ENCODE data around the gene GCNT2.
"Not testable (repeated sequence)": the region's sequence is repeated elsewhere in the genome, so short reads cannot be mapped to it uniquely, and the experiment has no call there.

GCNT2 gene

DNA sequence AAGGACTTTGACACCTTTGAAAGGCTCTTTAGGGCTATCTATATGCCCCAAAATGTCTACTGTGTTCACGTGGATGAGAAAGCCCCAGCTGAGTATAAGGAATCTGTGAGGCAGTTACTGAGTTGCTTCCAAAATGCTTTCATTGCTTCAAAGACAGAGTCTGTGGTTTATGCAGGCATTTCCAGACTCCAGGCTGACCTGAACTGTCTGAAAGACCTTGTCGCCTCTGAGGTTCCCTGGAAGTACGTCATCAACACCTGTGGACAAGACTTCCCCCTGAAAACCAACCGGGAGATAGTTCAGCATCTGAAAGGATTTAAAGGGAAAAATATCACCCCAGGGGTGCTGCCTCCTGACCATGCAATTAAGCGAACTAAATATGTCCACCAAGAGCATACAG is 65.2 kb downstream of the GCNT2 start:
- no peak for DNase-seq
- Mint-ChIP-seq H3K4me1 (peaks cover 28% of the 10 kb centered on the region), H3K27ac (no peak overlapping the region), H3K4me3 (no peak overlapping the region), H3K9me3 (no peaks in the 10 kb centered on the region), H3K27me3 (no peaks in the 10 kb centered on the region), H3K36me3 (no peaks in the 10 kb centered on the region)
- CTCF ChIA-PET, result no interaction called here

DNA sequence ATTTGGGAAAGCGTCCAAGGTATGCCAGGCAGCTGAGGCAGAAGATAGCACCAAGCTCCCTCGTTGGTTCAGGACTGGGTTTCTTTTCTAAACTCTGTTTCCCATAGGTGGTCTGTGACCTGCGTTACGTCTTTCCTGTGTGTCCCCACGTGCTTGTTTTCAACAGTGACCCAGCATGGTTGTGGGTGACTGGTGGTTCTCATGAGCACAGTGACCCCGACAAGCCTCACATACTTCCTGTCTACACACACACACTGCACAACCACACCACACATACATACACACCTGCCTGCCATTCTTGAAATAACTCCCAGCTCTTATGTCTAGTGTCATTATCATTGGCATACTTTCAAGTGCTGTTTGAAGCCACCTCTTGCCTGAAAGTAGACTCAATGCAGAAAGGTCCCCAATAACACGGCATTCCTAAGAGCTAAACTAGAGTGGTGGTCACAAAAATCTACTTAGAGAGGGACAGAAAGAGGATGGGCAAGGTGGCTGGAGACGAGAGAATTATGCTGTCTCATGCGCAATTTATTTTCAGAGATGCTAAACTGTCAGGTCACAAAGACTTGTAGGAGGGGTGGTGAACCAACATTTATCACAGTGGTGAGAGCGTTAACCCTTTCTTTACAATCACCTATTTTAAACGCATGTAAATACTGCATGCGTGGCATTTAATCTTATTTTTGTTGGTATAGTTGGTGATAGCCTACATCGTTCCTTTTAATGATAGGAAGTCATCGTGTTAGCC is 66.7 kb downstream of the GCNT2 start:
- H3K4me1 Mint-ChIP-seq, result peaks cover 24% of the 10 kb centered on the region
- CTCF ChIA-PET, result interaction anchor here (1.3 kb wide), 1 partner anchor 11 kb away, joined by 3 read pairs; no protein-coding TSS in a partner anchor
- no peaks in the 10 kb centered on the region for H3K27me3 Mint-ChIP-seq
- H3K9me3 Mint-ChIP-seq, result no peaks in the 10 kb centered on the region
- no peak for DNase-seq
- no peaks in the 10 kb centered on the region for H3K36me3 Mint-ChIP-seq
- H3K27ac Mint-ChIP-seq, result no peak overlapping the region
- no peak overlapping the region for H3K4me3 Mint-ChIP-seq

DNA sequence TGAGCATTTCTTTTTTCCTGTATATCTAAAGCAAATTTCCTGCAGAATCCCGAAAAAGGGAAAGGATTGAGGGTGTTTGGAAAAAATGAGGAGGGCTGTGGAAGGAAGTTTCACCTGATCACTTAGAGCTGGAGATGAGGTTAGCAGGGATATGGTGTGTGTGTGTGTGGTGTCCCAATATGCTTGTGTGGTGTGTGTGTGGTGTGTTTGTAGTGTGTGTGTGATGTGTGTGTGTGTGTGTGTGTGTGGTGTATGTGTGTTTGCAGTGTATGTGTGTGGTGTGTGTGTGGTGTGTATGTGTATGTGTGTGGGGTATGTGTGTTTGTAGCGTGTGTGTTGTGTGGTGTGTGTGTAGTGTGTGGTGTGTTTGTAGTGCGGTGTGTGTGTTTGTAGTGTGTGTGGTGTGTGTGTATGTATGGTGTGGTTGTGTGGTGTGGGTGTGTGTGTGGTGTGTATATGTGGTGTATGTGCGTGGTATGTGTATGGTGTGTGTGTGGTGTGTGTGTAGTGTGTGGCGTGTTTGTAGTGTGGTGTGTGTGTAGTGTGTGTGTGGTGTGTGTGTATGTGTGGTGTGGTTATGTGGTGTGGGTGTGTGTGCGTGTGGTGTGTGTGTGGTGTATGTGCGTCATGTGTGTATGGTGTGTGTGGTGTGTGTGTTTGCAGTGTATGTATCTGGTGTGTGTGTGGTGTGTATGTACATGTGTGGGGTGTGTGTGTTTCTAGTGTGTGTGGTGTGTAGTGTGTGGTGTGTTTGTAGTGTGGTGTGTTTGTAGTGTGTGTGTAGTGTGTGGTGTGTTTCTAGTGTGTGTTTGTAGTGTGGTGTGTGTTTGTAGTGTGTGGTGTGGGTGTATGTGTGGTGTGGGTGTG is 67.6 kb downstream of the GCNT2 start:
- Mint-ChIP-seq H3K9me3 (no peaks in the 10 kb centered on the region), H3K4me1 (peaks cover 14% of the 10 kb centered on the region), H3K36me3 (no peaks in the 10 kb centered on the region), H3K27me3 (no peaks in the 10 kb centered on the region), H3K4me3 (no peak overlapping the region), H3K27ac (no peak overlapping the region)
- no peak for DNase-seq
- CTCF ChIA-PET, result no interaction called here

DNA sequence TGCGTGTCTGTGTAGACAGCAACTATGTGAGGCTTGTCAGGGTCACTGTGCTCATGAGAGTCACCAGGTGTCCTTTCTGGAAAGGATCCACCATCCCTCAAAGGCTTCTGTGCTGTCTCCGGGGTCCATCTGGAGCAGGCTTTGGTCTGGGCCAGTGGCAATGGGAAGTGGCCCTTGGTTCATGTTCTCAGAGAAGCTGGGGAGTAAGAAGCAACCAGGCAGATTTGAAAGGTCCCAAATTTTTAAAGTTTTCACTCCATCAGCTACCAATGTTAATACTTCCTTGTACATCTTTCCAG is 68.2 kb downstream of the GCNT2 start:
- no peak overlapping the region for H3K27ac Mint-ChIP-seq
- DNase-seq, result no peak
- H3K4me1 Mint-ChIP-seq, result peaks cover 8% of the 10 kb centered on the region

DNA sequence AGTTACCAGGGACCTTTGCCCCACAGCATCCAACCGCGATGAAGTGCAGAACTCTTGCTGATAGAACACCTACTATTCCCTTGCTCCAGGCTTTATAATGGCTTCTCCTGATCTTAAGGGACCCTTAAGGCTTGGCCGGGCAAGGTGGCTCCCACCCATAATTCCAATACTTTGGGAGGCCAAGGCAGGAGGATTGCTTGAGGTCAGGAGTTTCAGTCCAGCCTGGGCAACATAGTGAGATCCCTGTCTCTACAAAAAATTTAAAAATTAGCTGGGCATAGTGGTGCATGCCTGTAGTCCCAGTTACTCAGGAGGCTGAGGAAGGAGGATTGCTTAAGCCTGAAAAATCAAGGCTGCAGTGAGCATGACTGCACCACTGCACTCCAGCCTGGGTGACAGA is 68.8 kb downstream of the GCNT2 start:
- Mint-ChIP-seq H3K27me3 (no peaks in the 10 kb centered on the region), H3K9me3 (no peaks in the 10 kb centered on the region), H3K27ac (no peak overlapping the region), H3K4me3 (no peak overlapping the region), H3K36me3 (no peaks in the 10 kb centered on the region), H3K4me1 (peaks cover 4% of the 10 kb centered on the region)
- CTCF ChIA-PET, result no interaction called here
- no peak for DNase-seq

More for the DNA sequence above, 68.2 kb downstream of the GCNT2 start:
- Mint-ChIP-seq H3K36me3 (no peaks in the 10 kb centered on the region), H3K4me3 (no peak overlapping the region), H3K9me3 (no peaks in the 10 kb centered on the region), H3K27me3 (no peaks in the 10 kb centered on the region)
- CTCF ChIA-PET, result no interaction called here

DNA sequence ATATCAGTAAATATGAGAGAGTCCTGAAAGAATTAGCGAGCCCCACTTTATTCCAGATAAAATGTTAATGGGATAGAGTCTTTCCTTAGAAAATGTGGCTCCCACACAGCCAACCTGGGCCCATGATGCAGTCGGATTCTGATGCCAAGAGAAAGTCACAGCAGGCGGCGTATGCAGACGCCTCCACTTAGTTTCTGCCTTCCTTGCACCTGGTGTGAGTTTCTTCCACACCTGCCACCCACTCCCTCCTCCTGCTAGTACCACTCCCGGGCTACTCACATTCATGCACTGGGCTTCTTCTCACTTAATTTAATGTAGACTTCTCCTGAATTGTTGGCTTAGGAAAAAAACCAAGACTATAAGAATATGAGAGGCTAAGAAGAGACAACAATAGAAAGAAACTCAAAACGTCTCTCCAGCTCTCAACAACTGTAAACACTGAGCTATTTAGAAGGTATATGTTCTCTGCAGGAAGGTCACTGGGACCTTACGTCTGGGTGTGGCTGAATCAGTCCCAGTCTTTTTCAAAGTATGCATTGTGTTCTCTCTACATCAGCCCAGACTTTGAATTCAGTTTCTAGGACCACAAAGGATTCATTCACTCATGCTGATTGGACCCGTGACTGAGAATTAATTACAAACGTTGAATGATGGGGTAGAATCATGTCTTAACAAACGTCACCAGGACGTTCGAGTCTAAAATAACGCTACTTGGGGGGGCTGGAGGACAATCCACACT is 70.4 kb downstream of the GCNT2 start:
- CTCF ChIA-PET, result no interaction called here
- no peak for DNase-seq
- peaks cover 4% of the 10 kb centered on the region for H3K4me1 Mint-ChIP-seq

DNA sequence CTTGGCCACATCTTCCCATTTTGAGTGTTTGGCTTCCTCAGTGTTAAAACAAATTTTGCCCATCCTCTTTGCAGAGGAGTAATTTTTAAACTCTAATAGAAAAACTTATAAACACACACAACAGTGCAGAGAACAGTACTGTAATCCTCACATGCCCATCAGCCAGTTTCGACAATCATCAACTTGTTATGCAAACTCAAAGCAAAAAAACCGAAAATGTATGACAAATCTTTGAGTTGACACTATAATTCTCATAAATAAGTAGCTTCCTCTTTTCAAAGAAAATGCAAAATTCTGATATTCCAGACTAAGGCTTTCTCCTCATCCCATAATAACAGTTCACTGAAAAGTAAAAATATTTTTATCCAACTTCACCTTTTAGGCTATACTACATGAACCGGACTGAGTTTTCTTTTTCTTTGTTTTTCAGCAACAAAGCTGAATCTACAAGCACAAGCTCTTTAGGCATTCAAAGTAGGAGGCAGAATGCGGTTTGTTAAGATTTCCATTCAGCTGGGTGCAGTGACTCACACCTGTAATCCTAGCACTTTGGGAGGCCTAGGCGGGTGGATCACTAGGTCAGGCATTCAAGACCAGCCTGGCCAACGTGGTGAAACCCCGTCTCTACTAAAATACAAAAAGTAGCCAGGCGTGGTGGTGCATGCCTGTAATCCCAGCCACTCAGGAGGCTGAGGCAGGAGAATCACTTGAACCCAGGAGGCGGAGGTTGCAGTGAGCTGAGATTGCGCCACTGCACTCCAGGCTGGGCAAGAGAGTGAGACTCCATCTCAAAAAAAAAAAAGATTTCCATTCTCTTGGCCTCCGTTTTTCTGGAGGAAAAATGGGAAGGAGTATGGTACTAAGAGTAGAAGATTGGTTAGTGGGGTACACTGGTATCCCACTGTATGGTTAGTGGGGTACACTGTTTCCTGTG is 74.8 kb downstream of the GCNT2 start:
- H3K4me1 Mint-ChIP-seq, result peaks cover 4% of the 10 kb centered on the region
- DNase-seq, result no peak
- no peaks in the 10 kb centered on the region for H3K9me3 Mint-ChIP-seq
- no peak overlapping the region for H3K4me3 Mint-ChIP-seq
- CTCF ChIA-PET, result no interaction called here
- no peak overlapping the region for H3K27ac Mint-ChIP-seq
- no peaks in the 10 kb centered on the region for H3K36me3 Mint-ChIP-seq
- no peaks in the 10 kb centered on the region for H3K27me3 Mint-ChIP-seq

More for the DNA sequence above, 70.4 kb downstream of the GCNT2 start:
- no peaks in the 10 kb centered on the region for H3K36me3 Mint-ChIP-seq
- no peak overlapping the region for H3K27ac Mint-ChIP-seq
- no peak overlapping the region for H3K4me3 Mint-ChIP-seq
- no peaks in the 10 kb centered on the region for H3K27me3 Mint-ChIP-seq
- no peaks in the 10 kb centered on the region for H3K9me3 Mint-ChIP-seq

DNA sequence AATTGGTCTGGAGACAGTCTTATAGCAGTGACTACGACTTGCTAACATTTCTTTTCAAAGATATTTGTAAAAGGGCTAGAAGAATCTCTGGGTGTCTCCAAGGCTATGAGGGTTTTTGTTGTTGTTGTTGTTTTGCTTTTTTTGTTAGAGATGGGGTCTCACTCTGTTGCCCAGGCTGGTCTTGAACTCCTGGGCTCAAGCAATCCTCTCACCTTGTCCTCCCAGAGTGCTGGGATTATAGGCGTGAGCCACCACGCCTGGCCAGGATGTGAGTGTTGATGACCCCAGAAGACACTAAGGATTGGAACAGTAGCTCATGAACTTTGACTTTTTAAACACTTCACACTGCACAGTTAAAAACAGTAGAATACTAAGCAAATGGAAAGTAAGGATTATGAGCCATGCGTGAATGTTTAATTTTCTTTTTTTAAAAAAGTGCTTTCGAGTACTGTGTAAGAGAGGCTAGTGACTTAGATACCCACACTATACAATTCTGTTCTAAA is 76.4 kb downstream of the GCNT2 start:
- Mint-ChIP-seq H3K27ac (no peak overlapping the region), H3K4me3 (no peak overlapping the region), H3K27me3 (no peaks in the 10 kb centered on the region), H3K9me3 (no peaks in the 10 kb centered on the region), H3K4me1 (peaks cover 4% of the 10 kb centered on the region), H3K36me3 (no peaks in the 10 kb centered on the region)
- CTCF ChIA-PET, result no interaction called here
- no peak for DNase-seq

DNA sequence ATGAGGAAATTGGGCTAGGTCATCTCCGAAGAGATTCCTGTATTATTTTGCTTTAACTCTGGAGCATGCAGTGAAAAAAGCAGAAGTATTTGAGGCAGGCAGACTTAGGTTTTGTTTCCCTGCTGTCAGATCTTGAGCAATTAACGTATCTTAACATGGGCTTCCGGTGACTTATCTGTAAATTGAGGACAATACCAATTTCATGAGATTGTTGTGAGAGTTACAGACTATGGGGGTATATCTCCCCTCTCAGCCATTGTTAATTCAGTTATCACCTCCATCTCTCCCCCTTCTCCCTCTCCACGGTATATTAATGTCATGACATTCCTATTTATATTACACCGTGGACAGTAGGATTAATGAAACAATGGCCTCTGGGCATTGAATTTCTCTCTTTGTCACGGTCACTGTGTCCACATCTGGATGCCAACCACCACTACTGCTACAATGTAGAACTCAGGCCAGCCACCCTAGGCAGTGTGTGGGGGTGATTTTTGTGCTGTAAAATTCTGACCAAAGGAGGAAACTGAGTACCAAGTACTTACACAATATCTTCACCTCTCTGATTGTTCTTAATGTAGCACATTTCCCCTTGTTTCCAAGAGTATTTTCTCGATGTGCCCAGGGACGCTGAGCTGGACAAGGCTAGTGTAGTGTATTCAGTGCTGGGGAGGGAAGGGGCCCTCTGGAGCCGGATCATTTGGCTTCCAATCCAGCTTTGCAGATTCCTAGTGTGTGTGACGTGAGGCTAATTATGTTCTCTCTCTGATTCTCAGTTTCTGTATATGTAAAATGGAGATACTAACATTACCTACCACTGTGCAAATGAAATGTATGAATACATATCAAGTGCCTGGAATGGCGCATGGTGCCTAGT is 77.2 kb downstream of the GCNT2 start:
- Mint-ChIP-seq H3K36me3 (no peaks in the 10 kb centered on the region), H3K9me3 (no peaks in the 10 kb centered on the region), H3K4me3 (no peak overlapping the region), H3K27me3 (no peaks in the 10 kb centered on the region), H3K27ac (no peak overlapping the region), H3K4me1 (peaks cover 4% of the 10 kb centered on the region)
- CTCF ChIA-PET, result interaction anchor here (1.0 kb wide), 1 partner anchor 11 kb away, joined by 3 read pairs; no protein-coding TSS in a partner anchor
- no peak for DNase-seq

DNA sequence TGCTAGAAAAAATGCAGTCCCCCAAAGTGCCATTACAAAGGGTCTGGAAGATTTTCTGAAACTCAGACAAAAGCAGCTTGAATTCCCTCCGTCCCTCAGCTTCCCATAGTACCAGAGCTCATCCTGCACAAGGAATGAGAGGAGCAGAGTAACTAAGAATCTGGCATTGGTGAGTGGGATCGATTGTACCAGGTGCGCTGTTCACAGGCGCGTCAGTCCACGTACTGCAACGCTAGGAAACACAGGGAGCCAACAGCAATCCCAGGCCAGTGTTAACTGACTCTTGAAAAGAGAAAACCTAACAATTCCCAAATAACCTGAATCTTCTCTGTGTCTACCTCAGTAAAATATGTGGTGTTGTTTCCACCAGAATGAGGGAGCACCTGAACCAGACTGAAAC is 77.9 kb downstream of the GCNT2 start:
- H3K4me3 Mint-ChIP-seq, result no peak overlapping the region
- no peak overlapping the region for H3K27ac Mint-ChIP-seq
- CTCF ChIA-PET, result interaction anchor here (0.6 to 1.0 kb wide), 2 partner anchors 11 to 203 kb away, joined by 3 read pairs; no protein-coding TSS in a partner anchor
- no peaks in the 10 kb centered on the region for H3K36me3 Mint-ChIP-seq
- peaks cover 4% of the 10 kb centered on the region for H3K4me1 Mint-ChIP-seq
- H3K27me3 Mint-ChIP-seq, result no peaks in the 10 kb centered on the region
- DNase-seq, result no peak
- no peaks in the 10 kb centered on the region for H3K9me3 Mint-ChIP-seq

DNA sequence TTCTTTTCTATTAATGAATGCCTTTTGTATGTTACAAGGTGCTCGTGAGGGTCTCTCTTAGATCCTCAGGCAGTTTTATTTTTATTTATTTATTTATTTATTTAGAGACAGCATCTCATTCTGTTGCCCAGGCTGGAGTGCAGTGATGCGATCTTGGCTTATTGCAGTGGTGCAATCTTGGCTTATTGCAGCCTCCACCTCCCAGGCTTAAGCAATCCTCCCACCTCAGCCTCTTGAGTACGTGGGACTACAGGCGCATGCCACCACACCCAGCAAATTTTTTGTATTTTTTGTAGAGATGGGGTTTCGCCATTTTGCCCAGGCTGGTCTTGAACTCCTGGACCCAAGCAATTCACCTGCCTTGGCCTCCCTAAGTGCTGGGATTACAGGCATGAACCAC is 79.5 kb downstream of the GCNT2 start:
- H3K4me3 Mint-ChIP-seq, CTCF ChIA-PET, H3K4me1 Mint-ChIP-seq: not testable (repeated sequence)

DNA sequence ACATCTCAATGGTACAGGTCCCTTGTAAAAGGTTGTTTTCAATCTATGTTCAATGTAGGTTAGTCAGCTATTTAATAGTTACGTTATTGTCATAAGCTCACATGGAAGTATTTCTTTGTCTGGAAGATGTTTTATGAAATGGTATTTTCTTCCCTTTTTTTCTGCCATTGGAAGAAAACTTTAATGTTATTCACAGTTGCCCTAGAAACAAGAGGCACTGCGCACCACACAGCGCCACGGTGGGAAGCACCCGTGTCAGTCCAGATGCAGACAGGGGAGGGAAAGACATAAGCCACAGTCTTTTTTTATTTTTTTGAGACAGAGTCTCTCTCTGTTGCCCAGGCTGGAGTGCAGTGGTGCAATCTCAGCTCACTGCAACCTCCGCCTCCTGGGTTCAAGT is 82.1 kb downstream of the GCNT2 start:
- Mint-ChIP-seq H3K4me1 (no peaks in the 10 kb centered on the region), H3K27me3 (no peaks in the 10 kb centered on the region), H3K9me3 (no peaks in the 10 kb centered on the region), H3K4me3 (no peak overlapping the region), H3K27ac (no peak overlapping the region), H3K36me3 (no peaks in the 10 kb centered on the region)
- CTCF ChIA-PET, result no interaction called here
- no peak for DNase-seq

More for the DNA sequence above, 79.5 kb downstream of the GCNT2 start:
- H3K27ac Mint-ChIP-seq, H3K9me3 Mint-ChIP-seq, H3K27me3 Mint-ChIP-seq, H3K36me3 Mint-ChIP-seq, DNase-seq: not testable (repeated sequence)

DNA sequence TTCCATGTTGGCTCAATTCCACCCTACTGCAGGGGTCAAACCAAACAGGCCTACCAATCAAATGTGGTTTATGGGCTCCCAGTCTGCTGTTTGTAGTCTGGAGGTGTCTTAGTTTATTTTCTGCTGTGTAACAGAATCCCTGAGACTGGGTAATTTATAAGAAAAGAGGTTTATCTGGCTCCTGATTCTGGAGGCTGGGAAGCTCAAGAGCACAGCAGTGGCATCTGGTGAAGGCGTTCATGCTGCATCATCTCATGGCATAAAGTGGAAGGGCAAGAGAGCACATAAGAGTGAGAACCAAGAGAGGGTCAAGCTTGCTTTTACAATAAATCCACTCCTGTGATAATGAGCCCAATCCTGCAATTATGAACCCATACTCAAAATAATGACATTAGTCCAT is 87.9 kb downstream of the GCNT2 start:
- H3K27ac Mint-ChIP-seq, result no peak overlapping the region
- CTCF ChIA-PET, result no interaction called here
- H3K9me3 Mint-ChIP-seq, result peaks cover 3% of the 10 kb centered on the region
- no peak for DNase-seq
- H3K36me3 Mint-ChIP-seq, result no peaks in the 10 kb centered on the region
- no peaks in the 10 kb centered on the region for H3K27me3 Mint-ChIP-seq
- no peaks in the 10 kb centered on the region for H3K4me1 Mint-ChIP-seq
- H3K4me3 Mint-ChIP-seq, result no peak overlapping the region
